GM12873 (cell line): ENCODE results near the gene ZNF423.

ENCODE experiments used
- CTCF ChIP-seq: IDR thresholded peaks from 2 replicates; pipeline ENCODE4 v1.5.1; 2012; ENCODE audit warnings: low read depth, mild to moderate bottlenecking, moderate library complexity, low read length, control low read depth; ENCODE audit not compliant: insufficient read depth; ENCODE audit errors: missing control alignments

Gene ZNF423

GRCh38 chr16:49548325-49548970 lies 307.5 kb downstream of the ZNF423 start:
- no peak for TF ChIP-seq CTCF

- no peak for TF ChIP-seq CTCF
Measured at GRCh38 chr16:49547448-49547847, 308.5 kb downstream of the ZNF423 start.

GRCh38 chr16:49546735-49547134 lies 309.2 kb downstream of the ZNF423 start:
- no peak for TF ChIP-seq CTCF

- TF ChIP-seq CTCF: no peak
Measured at GRCh38 chr16:49545741-49546448, 310.0 kb downstream of the ZNF423 start.

- no peak for TF ChIP-seq CTCF
Measured at GRCh38 chr16:49545243-49545642, 310.7 kb downstream of the ZNF423 start.

- no peak for TF ChIP-seq CTCF
Measured at GRCh38 chr16:49544828-49545227, 311.1 kb downstream of the ZNF423 start.

GRCh38 chr16:49543631-49543946 lies 312.3 kb downstream of the ZNF423 start:
- no peak for TF ChIP-seq CTCF
